Measurements from ENCODE around the gene CACNB4.
"Not testable (repeated sequence)": the region's sequence is repeated elsewhere in the genome, so short reads cannot be mapped to it uniquely, and the experiment has no call there.

CACNB4 gene

GRCh38 chr2:152098496-152099366, at the start of gene CACNB4:
Gene CACNB4 (minus strand): TSS chr2:152099044.
- DNase-seq (ENCODE audit: low read depth), result no peak

- DNase-seq (ENCODE audit: low read depth), result peak; percentile 86
Observed at GRCh38 chr2:152134488-152135280, 35.8 kb upstream of the CACNB4 start.

GRCh38 chr2:152132306-152132705, 33.5 kb upstream of the CACNB4 start:
- peak; percentile 61 for DNase-seq (ENCODE audit: low read depth)

GRCh38 chr2:152127628-152128027, 28.8 kb upstream of the CACNB4 start:
- DNase-seq (ENCODE audit: low read depth), result no peak

- DNase-seq (ENCODE audit: low read depth), result no peak
Observed at GRCh38 chr2:152126664-152127063, 27.8 kb upstream of the CACNB4 start.

GRCh38 chr2:152122161-152122560, 23.3 kb upstream of the CACNB4 start:
- no peak for DNase-seq (ENCODE audit: low read depth)

GRCh38 chr2:152120430-152120829, 21.6 kb upstream of the CACNB4 start:
- DNase-seq (ENCODE audit: low read depth), result no peak

- DNase-seq (ENCODE audit: low read depth), result no peak
Observed at GRCh38 chr2:152115952-152116351, 17.1 kb upstream of the CACNB4 start.

- no peak for DNase-seq (ENCODE audit: low read depth)
Observed at GRCh38 chr2:152114366-152114765, 15.5 kb upstream of the CACNB4 start.

- DNase-seq (ENCODE audit: low read depth), result not testable (repeated sequence)
Observed at GRCh38 chr2:152107140-152107539, 8.3 kb upstream of the CACNB4 start.

- DNase-seq (ENCODE audit: low read depth), result no peak
Observed at GRCh38 chr2:152106464-152106863, 7.6 kb upstream of the CACNB4 start.

- no peak for DNase-seq (ENCODE audit: low read depth)
Observed at GRCh38 chr2:152103271-152103670, 4.4 kb upstream of the CACNB4 start.

- no peak for DNase-seq (ENCODE audit: low read depth)
Observed at GRCh38 chr2:152100961-152101360, 2.1 kb upstream of the CACNB4 start.

GRCh38 chr2:152099367-152100050, 665 bp upstream of the CACNB4 start:
- DNase-seq (ENCODE audit: low read depth), result no peak

- peak; percentile 12 for DNase-seq (ENCODE audit: low read depth)
Observed at GRCh38 chr2:152097801-152098495, 896 bp downstream of the CACNB4 start.

- DNase-seq (ENCODE audit: low read depth), result peak; percentile 28
Observed at GRCh38 chr2:152097290-152097800, 1.5 kb downstream of the CACNB4 start.

GRCh38 chr2:152095146-152095545, 3.7 kb downstream of the CACNB4 start:
- DNase-seq (ENCODE audit: low read depth), result no peak

GRCh38 chr2:152094014-152094413, 4.8 kb downstream of the CACNB4 start:
- no peak for DNase-seq (ENCODE audit: low read depth)

- no peak for DNase-seq (ENCODE audit: low read depth)
Observed at GRCh38 chr2:152093464-152093863, 5.4 kb downstream of the CACNB4 start.

GRCh38 chr2:152092095-152092494, 6.7 kb downstream of the CACNB4 start:
- DNase-seq (ENCODE audit: low read depth), result no peak

- DNase-seq (ENCODE audit: low read depth), result not testable (repeated sequence)
Observed at GRCh38 chr2:152090726-152091125, 8.1 kb downstream of the CACNB4 start.

- DNase-seq (ENCODE audit: low read depth), result no peak
Observed at GRCh38 chr2:152089238-152089637, 9.6 kb downstream of the CACNB4 start.

All from iris pigment epithelial cell (primary cell).